A673 (cell line): ENCODE measurements around the gene KRTAP4-6.

Experiments used
- EZH2 ChIP-seq: fragments of 200-600 bp; sonication (generic); IDR thresholded peaks from 2 replicates; pipeline ENCODE4 v1.6.1; 2017; ENCODE audit warnings: borderline replicate concordance, low read depth, mild to moderate bottlenecking, mixed read lengths, antibody characterized with exemption, low read length; ENCODE audit not compliant: poor library complexity, severe bottlenecking
- TF ChIP-seq, protein P1 (sequence below): fragments of 300-800, 200-600 bp; sonication (generic); conservative IDR thresholded peaks from 2 replicates; pipeline ENCODE4 v1.5.1; 2017; ENCODE audit warnings: low read depth, mild to moderate bottlenecking, antibody characterized with exemption, low read length, moderate library complexity, mixed read lengths

GRCh38 chr17:41168121-41168520 is 27.8 kb upstream of the KRTAP4-6 start, which contains the start of gene KRTAP4-3:
- TF ChIP-seq, protein P1, sequence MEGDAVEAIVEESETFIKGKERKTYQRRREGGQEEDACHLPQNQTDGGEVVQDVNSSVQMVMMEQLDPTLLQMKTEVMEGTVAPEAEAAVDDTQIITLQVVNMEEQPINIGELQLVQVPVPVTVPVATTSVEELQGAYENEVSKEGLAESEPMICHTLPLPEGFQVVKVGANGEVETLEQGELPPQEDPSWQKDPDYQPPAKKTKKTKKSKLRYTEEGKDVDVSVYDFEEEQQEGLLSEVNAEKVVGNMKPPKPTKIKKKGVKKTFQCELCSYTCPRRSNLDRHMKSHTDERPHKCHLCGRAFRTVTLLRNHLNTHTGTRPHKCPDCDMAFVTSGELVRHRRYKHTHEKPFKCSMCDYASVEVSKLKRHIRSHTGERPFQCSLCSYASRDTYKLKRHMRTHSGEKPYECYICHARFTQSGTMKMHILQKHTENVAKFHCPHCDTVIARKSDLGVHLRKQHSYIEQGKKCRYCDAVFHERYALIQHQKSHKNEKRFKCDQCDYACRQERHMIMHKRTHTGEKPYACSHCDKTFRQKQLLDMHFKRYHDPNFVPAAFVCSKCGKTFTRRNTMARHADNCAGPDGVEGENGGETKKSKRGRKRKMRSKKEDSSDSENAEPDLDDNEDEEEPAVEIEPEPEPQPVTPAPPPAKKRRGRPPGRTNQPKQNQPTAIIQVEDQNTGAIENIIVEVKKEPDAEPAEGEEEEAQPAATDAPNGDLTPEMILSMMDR = no peak
- TF ChIP-seq EZH2 = no peak
